AG09319 (cell line): ENCODE results near the gene UQCRFS1.

ENCODE experiments used
- DNase-seq: peaks from one replicate; pipeline ENCODE4 v3.0.0-alpha.2; 2010; ENCODE audit warnings: low read depth; ENCODE audit errors: extremely low read depth
- TF ChIP-seq, protein P1 (sequence below): IDR thresholded peaks from 2 replicates; pipeline ENCODE4 v1.5.1; 2011; ENCODE audit warnings: low read depth, mild to moderate bottlenecking, inconsistent platforms, low read length, moderate library complexity

Gene UQCRFS1

DNA sequence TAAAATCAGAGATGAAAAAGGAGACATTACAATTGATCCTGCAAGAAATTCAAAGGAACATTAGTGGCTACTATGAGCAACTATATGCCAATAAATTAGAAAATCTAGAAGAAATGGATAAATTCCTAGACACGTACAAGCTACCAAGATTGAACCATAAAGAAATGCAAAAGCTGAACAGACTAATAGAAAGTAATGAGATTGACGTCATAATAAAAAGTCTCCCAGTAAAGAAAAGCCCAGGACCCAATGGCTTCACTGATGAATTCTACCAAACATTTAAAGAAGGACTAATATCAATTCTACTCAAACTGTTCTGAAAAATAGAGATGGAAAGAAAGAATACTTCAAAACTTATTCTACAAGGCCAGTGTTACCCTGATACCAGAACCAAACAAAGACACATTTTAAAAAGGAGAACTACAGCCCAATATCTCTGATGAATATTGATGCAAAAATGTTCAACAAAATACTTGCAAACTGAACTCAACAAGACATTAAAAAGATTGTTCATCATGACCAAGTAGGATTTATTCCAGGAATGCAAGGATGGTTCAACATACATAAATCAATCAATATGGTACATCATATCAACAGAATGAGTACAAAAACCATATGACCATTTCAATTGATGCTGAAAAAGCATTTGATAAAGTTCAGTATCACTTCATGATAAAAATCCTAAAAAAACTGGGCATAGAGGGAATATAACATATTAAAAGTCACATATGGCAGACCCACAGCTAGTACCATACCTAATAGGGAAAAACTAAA lies 35.8 kb downstream of the UQCRFS1 start:
- TF ChIP-seq, protein P1, sequence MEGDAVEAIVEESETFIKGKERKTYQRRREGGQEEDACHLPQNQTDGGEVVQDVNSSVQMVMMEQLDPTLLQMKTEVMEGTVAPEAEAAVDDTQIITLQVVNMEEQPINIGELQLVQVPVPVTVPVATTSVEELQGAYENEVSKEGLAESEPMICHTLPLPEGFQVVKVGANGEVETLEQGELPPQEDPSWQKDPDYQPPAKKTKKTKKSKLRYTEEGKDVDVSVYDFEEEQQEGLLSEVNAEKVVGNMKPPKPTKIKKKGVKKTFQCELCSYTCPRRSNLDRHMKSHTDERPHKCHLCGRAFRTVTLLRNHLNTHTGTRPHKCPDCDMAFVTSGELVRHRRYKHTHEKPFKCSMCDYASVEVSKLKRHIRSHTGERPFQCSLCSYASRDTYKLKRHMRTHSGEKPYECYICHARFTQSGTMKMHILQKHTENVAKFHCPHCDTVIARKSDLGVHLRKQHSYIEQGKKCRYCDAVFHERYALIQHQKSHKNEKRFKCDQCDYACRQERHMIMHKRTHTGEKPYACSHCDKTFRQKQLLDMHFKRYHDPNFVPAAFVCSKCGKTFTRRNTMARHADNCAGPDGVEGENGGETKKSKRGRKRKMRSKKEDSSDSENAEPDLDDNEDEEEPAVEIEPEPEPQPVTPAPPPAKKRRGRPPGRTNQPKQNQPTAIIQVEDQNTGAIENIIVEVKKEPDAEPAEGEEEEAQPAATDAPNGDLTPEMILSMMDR, result no peak
- no peak for DNase-seq

DNA sequence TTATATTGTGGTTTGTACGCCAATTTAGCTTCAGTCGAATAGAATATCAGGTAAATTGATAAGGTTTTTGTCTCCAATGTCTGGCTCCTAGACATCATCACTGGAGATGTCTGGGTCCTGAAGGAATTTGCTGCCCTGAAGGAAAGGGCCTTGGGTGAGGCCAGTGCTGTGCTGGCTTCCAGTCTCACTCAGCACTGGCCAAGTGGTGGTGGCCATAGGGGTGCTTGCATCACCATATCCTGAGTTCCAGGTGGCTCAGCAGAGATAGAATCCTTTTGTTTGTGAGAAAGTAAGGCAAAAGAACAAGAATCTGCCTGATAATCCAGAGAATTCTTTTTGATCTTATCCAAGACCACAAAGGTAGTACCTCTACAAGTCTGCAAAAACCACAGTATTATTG lies 39.1 kb downstream of the UQCRFS1 start:
- DNase-seq, result no peak
- TF ChIP-seq, protein P1, result no peak

DNA sequence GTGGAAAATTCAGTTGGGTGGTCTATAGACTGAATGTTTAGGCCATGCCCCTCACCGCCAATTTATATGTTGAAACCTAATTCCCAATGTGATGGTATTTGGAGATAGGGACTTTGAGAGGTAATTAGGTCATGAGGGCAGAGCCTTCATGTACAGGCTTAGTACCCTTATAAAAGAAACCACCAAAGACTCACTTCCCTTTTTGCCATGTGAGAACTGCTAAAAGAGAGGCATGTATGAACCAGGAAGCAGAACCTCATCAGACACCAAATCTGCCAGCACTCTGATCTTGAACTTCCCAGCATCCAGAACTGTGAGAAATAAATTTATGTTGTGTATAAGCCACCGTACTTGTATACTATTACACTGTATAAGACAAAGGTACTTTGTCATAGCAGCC lies 40.6 kb downstream of the UQCRFS1 start:
- TF ChIP-seq, protein P1, result no peak
- DNase-seq, result no peak

DNA sequence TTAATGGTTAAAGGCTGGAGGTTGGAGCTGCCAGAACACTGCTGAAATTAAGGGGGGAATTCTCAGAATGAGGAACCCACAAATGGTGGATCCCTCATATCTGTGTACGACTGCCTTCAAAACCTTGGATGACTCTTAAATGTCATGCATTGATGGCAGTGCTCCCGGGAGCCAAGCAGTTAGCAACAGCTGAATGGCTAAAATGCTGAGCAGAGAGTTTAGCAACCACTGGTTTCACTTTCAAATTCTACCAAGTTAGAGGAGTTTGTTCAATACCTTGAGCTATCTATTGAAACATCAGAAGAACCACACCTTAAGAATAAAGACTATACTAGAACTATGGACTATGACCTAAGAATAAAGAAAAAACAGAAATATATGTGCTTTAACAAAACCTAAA lies 41.4 kb downstream of the UQCRFS1 start:
- DNase-seq, result no peak
- TF ChIP-seq, protein P1, result no peak

DNA sequence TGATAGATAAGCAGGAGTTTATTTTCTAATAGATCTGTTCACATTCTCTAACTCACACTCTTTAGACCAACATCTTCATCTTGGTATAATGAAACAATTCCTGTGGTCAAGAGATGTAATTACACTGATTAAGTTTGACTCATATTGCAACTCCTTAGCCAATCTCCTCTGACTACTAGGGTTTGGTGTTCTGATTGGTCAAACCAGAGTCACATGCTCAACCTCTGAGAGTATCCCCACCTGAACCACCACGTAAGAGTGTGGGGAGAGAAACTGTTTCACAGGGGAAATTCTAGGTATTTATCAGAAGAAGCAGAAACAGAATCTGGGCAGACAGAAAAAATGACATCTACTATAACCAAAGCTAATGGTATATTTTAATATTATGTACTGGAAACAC lies 42.4 kb downstream of the UQCRFS1 start:
- TF ChIP-seq, protein P1, result no peak
- DNase-seq, result no peak

DNA sequence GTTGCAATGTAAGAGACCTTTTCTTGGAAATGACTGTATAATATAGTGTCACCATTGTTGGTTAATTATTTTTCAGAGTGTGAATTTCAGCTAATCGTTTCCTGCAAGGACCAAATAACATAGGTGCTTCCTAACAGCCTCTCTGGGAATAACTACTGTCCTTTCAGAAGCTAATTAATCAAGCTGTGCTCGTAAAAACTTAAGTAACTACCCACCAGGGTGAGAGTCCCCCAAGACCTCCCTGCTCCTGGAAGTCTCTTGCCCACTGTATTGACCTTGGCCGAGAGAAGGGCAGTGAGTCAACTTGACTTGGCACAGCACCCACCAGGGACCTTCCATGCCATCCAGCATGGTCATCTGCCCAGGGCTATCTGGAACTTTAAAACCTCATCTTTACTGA lies 50.3 kb downstream of the UQCRFS1 start:
- DNase-seq, result no peak
- TF ChIP-seq, protein P1, result no peak

DNA sequence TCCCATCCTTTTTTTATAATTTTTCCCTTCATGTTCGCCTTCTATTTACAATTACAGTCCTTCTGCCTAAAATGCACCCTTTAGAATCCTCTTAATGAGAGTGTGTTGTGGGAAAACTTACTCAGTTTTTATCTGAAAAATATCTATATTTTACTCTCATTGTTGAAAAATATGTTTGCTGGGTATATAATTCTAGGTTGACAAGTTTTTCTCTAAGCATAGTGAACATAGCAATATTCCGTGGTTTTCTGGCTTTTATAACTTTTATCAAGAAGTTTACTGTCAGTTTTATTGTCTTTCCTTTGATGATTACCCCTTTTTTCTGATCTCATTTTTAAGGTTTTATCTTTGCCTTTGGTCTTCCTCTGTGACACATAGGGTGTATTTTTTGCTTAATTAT lies 57.3 kb downstream of the UQCRFS1 start:
- no peak for DNase-seq
- TF ChIP-seq, protein P1, result no peak
